SH-SY5Y (cell line): ENCODE measurements around the gene AARSD1.

Source experiments
- GATA2 ChIP-seq: IDR thresholded peaks from 2 replicates; pipeline ENCODE4 v1.6.1; 2011; ENCODE audit warnings: mild to moderate bottlenecking, low read depth, low read length
- GATA3 ChIP-seq: IDR thresholded peaks from 2 replicates; pipeline ENCODE4 v1.6.1; 2011; ENCODE audit warnings: low read depth, mild to moderate bottlenecking, low read length, moderate library complexity

GRCh38 chr17:42969001-42969581, 4.8 kb upstream of the AARSD1 start:
- TF ChIP-seq GATA2 (no peak), GATA3 (no peak)
